ENCODE measurements around the gene SASS6.
A peak's percentile ranks its signal among the peaks of the same experiment; 100 is the strongest.

Gene SASS6

DNA sequence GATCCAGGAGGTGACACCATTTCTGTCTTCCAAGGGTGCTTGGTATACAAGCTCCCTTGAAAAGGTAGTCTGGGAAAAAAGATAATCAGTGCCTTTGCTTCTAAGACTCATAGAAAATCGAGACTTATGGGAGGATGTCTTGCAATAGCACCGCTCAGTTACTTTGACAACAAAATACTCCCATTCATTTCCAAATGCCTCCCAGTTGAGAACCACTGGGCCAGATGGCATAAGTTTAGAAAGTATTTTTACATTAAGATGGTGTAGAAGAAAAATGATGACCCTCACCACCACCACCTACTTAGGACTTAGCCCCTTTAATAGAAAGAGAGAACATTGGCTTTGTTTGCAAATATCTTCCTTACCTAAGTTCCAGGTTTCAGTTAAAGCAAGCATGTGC is 4.9 kb upstream of the SASS6 start:
- H3K27ac ChIP-seq, result no peak overlapping the region
- no peak for TF ChIP-seq ZFX (IDR thresholded peaks at IDR 0.05; ENCODE audit: borderline replicate concordance)
- TF ChIP-seq, protein P1, sequence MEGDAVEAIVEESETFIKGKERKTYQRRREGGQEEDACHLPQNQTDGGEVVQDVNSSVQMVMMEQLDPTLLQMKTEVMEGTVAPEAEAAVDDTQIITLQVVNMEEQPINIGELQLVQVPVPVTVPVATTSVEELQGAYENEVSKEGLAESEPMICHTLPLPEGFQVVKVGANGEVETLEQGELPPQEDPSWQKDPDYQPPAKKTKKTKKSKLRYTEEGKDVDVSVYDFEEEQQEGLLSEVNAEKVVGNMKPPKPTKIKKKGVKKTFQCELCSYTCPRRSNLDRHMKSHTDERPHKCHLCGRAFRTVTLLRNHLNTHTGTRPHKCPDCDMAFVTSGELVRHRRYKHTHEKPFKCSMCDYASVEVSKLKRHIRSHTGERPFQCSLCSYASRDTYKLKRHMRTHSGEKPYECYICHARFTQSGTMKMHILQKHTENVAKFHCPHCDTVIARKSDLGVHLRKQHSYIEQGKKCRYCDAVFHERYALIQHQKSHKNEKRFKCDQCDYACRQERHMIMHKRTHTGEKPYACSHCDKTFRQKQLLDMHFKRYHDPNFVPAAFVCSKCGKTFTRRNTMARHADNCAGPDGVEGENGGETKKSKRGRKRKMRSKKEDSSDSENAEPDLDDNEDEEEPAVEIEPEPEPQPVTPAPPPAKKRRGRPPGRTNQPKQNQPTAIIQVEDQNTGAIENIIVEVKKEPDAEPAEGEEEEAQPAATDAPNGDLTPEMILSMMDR (IDR thresholded peaks at IDR 0.05), result no peak

DNA sequence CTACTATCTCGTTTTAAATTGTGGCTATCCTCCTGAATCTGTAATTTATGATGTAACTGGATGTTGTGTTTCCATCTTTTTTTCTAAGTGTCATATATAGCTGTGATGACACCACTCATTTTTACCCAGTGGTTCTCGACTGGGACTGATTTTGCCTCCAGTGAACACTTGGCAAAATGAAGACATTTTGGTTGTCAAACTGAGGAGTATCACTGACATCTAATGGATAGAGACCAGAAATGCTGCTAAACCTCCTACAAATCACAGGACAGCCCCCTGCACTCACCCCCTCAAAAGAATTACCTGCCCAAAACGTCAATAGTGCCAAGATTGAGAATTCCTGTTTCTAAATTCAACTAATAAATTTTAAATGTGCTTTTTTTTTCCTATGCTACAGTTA is 2.1 kb upstream of the SASS6 start:
- TF ChIP-seq ZFX (IDR thresholded peaks at IDR 0.05; ENCODE audit: borderline replicate concordance), result no peak
- TF ChIP-seq, protein P1 (IDR thresholded peaks at IDR 0.05), result no peak
- H3K27ac ChIP-seq, result no peak overlapping the region

DNA sequence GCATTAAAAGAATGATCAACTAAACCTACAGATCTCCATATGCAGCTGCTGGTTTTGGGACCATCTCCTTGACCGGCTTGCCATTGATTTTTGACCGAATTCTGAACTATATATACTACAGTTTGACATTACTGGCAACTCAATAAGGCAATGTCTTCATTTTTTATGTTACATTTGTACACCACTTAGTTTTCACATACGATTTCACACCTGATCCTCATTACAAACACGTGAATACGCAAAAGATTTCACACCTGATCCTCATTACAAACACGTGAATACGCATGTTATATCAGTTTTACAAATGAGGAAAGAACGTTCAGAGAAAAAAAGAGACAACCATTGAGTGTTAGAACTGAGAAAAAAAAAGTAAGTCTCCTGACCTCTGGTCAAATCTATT is 1.1 kb downstream of the SASS6 start:
- H3K27ac ChIP-seq, result peak overlapping the region; percentile 89
- no peak for TF ChIP-seq ZFX (IDR thresholded peaks at IDR 0.05; ENCODE audit: borderline replicate concordance)
- TF ChIP-seq, protein P1 (IDR thresholded peaks at IDR 0.05), result no peak

DNA sequence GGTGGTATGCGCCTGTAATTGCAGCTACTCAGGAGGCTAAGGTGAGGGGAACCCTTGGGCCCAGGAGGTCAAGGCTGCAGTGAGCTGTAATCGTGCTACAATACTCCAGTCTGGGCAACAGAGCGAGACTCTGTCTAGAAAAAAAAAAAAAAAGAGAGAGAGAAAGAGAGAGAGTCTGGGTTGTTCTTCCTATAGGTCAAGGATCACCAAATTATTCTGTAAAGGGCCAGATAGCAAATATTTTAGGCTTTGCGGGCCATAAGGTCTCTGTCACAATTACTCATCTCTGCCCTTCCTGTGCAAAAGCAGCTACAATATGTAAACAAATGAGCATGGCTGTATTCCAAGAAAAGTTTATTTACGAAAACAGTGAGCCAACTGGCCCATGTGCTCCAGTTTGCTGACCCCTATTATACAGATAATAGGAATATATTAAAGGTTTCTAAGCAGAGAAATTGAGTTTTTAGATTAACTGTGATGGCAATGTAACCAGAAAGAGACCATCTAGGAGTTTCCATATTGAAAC is 2.1 kb downstream of the SASS6 start:
- TF ChIP-seq, protein P1 (IDR thresholded peaks at IDR 0.05), result no peak
- no peak for TF ChIP-seq ZFX (IDR thresholded peaks at IDR 0.05; ENCODE audit: borderline replicate concordance)
- no peak overlapping the region for H3K27ac ChIP-seq

DNA sequence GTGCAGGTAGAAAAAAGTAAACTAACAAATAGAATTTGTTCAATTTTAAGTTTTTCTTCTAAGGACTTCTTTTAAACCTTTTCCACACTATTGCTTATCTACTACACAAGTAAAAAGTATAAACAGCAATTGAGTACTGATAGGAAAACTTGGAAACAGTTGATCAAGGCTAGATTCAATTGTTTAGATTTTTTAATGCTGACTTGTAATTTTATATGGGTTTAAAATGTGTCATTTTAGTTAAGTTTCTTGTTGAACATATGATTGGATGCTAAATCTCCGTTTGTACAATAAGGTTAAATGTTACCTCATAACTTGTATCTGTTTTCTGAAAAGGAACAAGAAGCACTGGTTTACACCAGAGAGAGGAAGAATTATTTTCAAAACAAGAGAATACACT is 5.5 kb downstream of the SASS6 start:
- no peak for TF ChIP-seq ZFX (IDR thresholded peaks at IDR 0.05; ENCODE audit: borderline replicate concordance)
- TF ChIP-seq, protein P1 (IDR thresholded peaks at IDR 0.05), result no peak
- no peak overlapping the region for H3K27ac ChIP-seq

DNA sequence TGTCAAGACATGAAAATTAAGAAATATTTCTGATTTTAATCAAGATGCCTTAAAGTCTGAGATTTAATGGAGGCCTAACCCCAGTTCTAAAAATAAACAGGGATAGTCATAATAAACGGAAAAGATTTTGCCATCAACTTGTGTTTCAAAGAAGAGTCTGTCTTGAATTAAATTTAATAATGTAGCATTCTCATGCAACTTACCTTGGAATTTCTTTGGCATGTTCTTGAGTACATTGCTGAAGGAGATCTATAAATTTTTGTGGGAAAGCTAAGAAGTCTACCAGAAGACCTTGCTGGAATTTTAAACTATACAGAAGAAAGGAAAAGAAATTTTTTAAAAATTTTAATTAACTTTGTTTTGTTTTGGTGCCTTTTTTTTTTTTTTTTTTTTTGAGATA is 10.6 kb downstream of the SASS6 start:
- TF ChIP-seq ZFX (IDR thresholded peaks at IDR 0.05; ENCODE audit: borderline replicate concordance), result no peak
- TF ChIP-seq, protein P1 (IDR thresholded peaks at IDR 0.05), result no peak
- H3K27ac ChIP-seq, result no peak overlapping the region

DNA sequence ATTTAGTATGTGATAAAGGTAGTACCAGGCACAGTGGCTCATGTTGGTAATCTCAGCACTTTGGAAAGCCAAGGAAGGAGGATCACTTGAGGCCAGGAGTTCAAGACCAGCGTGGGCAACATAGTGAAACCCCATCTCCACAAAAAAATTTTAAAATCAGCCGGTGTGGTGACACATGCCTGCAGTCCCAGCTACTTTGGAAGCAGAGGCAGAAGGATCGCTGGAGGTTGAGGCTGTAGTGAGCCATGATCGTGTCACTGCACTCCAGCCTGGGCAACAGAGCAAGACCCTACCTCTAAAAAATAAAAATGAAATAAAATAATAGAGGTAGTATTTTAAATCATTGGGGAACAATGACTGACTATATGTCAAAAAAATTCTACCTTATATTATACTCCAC is 17.2 kb downstream of the SASS6 start:
- TF ChIP-seq, protein P1 (IDR thresholded peaks at IDR 0.05), result no peak
- TF ChIP-seq ZFX (IDR thresholded peaks at IDR 0.05; ENCODE audit: borderline replicate concordance), result no peak
- H3K27ac ChIP-seq, result no peak overlapping the region

Measured in 22Rv1 (cell line).